Measurements from ENCODE around the gene ARHGAP5.

DNA sequence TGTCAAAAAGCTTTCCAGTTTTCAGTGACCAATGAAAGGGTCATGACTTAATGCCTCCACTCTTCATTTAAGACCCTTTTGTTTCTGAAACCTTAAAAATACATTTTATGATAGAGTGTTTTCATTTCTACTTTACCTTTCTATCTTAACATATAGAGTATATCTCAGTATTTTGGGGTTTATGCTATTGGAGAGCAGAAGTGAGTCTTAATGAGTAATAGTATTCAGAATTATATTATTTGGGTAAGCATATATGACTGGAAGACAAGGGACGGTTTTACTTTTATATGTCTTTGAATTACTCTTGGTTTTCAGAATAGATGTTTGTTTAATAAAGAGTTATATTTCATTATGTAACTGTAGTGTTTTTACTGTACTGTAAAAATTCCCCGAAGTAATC, 10.8 kb downstream of the ARHGAP5 start:
- no peak for TF ChIP-seq GABPA (IDR thresholded peaks at IDR 0.05; ENCODE audit: low read depth)
- TF ChIP-seq, protein P1, sequence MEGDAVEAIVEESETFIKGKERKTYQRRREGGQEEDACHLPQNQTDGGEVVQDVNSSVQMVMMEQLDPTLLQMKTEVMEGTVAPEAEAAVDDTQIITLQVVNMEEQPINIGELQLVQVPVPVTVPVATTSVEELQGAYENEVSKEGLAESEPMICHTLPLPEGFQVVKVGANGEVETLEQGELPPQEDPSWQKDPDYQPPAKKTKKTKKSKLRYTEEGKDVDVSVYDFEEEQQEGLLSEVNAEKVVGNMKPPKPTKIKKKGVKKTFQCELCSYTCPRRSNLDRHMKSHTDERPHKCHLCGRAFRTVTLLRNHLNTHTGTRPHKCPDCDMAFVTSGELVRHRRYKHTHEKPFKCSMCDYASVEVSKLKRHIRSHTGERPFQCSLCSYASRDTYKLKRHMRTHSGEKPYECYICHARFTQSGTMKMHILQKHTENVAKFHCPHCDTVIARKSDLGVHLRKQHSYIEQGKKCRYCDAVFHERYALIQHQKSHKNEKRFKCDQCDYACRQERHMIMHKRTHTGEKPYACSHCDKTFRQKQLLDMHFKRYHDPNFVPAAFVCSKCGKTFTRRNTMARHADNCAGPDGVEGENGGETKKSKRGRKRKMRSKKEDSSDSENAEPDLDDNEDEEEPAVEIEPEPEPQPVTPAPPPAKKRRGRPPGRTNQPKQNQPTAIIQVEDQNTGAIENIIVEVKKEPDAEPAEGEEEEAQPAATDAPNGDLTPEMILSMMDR (IDR thresholded peaks at IDR 0.05; ENCODE audit: insufficient read depth, low read length), result no peak
